HG03045 (cell line): ENCODE measurements around the gene GPR151.

Experiments used
- ATAC-seq: cut with Tn5 transposase; IDR thresholded peaks from one replicate; pipeline ENCODE4 v1.9.1; 2021; ENCODE audit warnings: mild to moderate bottlenecking, moderate library complexity; ENCODE audit not compliant: unreplicated experiment

The GPR151 gene

DNA sequence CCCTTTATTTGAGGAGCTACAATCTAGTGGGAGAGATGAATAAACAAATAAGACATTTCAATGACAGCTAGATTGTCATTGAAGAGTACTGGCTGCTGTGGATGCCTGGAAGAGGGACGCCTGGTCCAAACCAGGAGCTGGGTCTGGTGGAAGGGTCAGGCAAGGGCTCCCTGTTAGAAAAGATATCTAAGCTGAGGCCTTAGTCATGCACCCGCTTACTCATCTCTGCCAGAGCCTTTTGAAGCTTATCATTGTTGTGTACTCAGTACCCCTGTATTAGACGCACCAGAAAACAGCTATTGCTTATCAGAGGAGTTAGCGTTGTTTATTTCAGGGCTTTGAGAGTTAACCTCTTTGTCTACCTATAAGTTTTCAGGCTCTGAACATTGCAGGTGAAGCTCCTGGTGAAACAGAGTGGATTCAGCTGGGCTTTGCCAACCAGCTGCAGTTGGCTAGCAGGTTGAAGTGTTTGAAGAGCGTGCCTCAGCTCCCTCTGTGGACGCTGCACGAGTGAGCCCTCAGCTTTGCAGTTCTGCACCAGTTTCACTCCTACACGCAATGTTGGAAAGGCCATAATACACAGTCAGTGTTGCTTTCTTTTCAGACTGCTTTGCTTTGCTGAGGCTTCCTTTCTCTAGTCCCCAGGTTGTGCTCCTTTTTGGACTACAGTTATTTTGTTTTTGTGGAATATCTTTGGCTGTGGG is 5.6 kb upstream of the GPR151 start:
- ATAC-seq: no peak

DNA sequence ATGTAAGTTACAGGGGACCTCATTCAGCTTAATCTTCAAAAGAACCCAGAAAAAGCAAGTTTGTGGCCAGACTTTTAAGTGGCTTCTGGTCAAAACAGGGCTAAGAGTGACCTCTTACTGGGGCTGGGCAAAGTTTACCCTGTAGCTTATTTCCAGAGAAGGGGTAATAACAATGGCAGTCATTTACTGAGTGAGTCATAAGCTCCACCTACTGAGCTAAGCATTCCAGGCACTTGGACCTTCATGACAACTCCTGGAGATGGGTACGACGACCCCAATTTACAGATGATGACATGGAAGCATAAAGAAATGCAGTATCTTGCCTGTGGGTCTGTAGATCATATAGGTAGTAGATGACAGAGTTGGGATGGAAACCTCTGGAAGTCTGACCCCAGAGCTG is 4.7 kb upstream of the GPR151 start:
- ATAC-seq: no peak

DNA sequence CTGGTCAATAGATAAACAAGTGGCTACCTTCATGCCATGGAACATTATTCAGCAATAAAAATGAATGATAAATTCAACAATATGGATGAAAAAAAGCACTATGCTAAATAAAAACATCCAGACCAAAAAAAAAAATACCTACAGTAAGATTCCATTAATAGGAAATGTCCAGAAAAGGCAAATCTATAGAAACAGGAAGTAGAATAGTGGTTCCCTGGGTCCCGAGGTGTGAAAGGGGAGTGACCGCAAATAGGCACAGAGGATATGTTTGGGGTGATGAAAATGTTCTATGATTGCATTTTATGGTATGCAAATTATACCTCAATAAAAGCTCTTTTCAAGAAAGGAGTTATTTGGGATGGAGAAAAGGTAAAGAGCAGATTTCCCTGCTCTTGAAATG is 3.6 kb upstream of the GPR151 start:
- no peak for ATAC-seq

GRCh38 chr5:146515473-146516150 is 378 bp downstream of the GPR151 start:
- ATAC-seq: no peak

DNA sequence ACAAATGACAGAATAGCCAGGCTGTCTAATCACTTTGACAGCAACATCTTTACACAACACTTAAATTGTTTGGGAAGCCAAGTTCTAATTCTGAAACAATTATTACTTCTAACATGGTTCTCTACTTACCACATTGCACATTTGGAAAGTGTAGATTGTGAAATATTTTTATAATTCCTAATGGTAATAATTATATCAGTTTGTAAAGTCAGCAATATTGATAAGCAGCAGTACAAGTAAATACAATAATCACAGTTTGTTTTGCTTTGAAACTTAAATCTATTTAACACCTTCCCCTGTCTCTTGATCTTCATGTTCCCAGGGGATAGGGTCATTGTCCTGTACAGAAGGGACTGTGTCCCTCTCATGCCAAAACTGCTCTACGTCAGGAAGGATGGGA is 1.4 kb downstream of the GPR151 start:
- no peak for ATAC-seq

DNA sequence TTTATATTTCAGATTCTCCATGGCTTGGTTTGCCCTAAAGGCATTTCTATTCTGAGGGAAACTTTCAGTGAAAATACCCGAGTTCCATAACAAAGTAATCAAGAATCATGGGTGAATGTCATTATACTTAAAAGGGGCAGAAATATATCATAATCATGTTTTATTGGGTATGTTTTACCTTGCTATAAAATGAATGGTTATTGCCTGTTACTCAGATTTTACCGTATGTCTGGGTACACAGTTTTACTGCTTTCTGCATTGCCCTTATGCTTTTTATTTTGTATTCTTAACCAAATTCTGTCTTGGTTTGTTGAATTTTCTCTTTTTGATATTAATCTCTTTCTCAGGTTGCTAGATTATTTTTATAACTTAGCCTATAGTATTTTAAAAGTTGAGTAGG is 2.5 kb downstream of the GPR151 start:
- no peak for ATAC-seq

DNA sequence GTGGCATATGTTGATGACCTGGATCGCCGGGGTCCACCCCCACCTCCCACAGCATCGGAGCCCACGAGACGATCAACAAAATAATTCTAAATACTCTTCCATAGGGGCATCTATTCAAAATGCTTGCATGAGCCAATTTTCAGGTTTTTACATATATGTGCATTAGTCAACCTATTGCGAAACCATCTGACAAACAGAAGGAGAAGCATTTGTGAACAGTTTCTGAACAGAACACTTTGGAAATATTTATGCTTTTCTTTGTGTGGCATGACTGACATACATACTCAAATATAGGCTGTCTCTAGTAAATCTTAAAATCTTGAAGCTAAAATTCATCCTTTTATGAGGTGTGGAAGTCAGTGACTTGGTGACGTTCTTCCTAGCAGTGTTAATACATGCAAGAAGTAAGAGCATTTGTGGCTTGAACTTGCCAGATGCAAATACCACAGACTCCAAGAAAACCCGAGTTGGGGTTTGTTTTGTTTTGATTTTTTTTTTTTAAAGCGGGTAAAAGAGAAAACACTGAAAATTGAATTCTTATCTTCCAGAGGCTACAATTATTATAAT is 5.3 kb downstream of the GPR151 start:
- ATAC-seq: no peak

DNA sequence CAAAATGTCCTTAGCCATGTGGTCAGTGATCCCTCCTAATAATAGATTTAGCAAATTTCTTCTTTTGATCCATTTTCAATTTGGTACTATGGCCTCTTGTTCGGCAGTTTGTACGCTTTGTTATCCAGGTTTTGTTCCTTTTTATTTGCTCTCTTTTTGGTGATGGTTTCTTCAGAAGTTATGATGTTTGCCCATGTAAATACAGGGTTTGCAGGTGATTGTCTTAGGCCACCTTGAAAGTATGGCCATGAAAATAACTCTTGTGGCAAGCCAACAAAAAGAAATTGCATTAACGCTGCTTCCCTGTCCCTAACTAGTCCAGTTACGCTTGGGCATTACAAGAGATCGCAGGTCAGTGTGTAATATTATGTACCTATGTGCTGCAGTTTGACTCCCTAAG is 8.6 kb downstream of the GPR151 start:
- ATAC-seq: no peak

DNA sequence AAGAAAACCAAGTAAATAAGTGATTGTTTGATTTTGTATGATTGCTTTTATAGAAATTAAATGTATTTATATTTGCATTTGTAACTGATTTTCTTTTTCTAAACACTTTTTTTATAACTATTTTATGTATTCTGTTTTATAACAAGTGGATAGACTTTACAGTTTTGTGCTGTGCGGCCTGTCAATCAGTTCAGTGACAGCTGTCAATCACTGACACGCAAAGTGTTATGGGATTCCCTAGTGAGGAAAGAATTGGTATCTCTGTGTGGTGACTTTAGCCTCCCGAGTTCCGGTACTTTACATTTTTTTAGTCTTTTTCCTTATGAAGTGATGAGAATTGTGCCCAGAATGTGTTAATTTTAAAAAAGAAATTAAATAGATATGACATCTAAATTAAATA is 16.3 kb downstream of the GPR151 start:
- no peak for ATAC-seq

DNA sequence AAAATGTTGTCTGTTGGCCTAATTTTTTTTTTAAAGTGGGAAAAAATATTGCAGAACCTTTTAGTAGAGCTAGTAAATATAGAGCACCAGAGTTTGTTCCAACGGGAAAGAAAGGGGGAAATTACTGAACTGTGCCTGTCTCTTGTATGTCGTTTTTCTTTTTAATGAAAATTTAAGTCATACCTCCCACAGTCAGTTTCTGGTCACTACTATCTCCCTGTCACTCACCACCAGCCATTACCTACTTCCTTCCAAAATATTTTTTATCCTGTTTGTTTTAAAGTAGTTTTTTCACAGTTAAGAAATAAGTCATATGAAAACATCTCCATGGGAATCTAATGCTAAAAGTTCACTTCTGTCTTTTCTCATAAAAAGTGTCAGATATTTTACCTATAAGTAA is 21.3 kb downstream of the GPR151 start:
- ATAC-seq: no peak

DNA sequence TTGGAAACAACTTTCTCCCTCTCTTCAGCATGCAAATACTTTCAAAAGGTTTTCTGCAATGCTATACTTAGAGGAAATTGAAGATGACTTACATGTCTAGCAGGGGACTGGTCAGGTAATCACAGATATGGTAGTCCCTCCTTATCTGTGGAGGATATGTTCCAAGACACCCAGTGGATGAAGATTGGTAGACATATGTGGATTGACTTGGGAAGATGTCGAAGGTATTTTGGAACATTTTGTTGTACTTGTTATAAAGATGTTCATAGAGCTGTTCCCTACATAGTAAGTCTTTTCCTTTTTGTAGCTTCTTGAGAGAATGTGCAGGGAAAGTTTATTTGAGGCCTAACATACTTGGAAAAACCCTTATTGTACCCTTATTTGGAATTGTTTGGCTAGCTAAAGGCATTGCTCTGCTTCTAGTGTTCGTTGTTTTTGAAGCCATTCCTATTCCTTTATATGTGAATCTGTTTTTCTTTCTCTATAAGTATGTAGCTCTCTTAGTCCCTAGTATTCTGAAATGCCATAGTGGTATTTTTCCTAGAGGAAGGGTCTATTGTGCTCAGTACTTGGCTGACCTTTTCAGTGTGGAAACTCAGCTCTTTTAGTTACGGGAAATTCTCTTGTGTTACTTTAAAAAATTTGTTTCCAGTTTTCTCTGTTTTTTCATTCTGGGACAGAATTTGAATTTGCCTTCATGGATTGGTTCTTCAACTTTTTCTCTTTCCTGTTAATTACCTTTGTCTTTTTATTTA is 25.7 kb downstream of the GPR151 start:
- ATAC-seq: no peak

GRCh38 chr5:146484714-146485391 is 31.1 kb downstream of the GPR151 start:
- ATAC-seq: no peak

DNA sequence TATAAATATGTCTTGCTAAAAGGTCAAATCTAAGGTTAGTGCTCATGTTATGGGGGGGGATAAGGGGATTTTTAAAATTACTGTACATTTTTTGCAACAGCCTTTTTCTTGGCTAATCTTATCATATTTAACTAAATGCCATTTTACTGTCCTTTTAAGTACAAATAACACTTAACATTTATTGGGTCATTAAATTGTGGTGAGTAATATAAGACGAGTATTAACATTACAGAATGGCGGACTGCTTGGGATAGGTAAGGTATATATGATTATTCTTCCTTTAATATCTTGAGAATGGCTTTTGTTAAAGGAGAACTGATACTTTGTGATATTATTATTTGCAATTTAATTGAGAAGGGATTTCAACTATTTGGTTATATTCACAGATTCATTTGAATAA is 33.2 kb downstream of the GPR151 start:
- no peak for ATAC-seq

GRCh38 chr5:146475906-146476305 is 40.1 kb downstream of the GPR151 start:
- no peak for ATAC-seq

DNA sequence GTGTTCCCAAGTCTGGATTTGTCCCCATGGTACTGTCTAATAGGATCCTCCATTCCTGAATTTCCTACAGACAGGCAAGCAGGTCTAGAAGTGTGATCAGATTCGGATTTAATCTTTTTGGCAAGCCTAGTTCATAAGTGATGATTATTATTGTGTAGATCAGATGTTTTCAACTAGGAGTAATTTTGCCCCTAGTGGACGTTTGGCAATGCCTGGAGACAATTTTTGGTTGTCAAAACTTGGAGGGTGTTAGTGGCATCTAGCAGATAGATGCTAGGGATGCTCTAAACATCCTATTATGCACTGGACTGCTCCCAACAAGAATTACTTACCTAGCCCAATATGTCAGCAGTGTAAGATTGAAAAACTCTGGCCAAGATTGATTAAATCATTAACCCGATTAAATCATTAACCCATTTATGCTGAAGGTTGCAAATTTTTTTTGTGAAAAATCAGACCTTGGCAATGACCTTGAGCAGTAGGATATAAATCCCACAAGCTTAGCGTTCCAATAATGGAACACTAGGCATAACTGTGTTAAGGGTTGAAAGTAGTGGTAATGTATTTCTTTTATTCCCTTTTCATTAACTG is 40.7 kb downstream of the GPR151 start:
- ATAC-seq: no peak

GRCh38 chr5:146474065-146474464 is 41.9 kb downstream of the GPR151 start:
- no peak for ATAC-seq

DNA sequence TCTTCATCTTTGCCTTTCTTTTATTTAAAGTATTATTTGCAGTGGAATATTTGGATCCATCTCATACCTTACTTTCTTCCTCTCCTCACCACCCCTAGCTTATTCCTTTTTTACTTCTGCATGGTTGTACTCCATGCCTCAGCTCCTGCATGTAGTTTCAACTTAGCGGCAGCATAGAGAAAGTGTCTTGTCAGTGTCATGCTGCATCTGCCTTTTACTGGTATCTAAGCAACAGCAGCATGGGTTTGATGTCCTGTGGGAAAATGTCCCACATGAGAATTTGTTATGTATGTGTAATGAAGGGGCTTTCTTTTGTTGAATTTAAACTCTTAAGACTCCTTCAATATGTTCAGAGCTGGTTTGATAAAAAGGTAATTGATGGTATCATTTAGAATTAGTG is 48.2 kb downstream of the GPR151 start:
- no peak for ATAC-seq

DNA sequence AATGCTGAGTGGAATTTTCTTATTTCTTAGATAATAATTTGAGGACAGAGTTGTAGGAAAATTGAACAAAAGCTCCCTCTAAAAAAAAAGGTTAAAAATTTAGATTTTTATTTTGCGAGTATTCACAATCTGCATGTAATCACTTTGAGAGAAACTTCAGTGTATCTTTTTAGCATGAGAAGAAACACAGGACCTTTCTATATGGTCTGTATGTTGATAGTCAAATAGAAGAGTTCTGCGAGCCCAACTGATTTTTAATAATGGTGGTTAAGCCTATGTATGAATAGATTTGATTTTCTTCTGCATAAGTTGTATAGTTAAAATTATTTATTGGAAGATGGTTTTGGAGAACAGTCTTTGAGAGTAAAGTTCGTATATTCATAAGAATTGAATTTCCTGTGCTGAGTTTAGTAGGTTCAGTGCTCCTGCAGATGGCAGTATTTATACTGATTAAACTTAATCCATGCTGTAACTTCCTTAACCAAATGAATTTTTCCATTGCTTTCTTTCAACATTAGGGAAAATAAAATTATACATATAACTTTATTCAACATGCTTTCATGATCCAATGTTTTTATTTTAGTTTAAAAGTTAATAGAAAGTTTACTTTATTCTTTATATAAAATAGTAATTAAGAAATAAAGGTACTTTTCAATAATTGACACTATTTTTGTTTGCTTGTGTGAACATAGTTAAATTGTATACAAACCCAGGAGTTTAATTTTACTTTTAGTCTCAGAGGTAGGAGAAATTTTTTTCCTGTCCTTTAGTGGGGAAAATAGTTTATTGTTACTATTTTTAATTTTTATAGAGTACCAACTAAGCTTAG is 49.3 kb downstream of the GPR151 start:
- ATAC-seq: no peak

DNA sequence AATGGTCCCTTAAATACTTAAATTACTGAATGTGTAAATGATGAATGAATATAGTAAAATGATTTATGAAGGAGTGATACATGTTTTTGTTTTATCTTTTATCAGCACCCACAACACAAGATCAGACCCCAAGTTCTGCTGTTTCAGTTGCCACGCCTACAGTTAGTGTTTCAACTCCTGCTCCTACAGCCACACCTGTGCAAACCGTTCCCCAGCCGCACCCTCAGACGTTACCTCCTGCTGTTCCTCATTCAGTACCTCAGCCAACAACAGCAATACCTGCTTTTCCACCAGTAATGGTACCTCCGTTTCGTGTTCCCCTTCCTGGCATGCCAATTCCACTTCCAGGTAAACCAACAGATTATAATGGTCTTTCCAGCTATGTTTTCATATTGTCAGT is 52.5 kb downstream of the GPR151 start:
- ATAC-seq: no peak
